HUES6 (cell line): ENCODE measurements around the gene NPHP1.

ENCODE experiments used
- H3K27ac ChIP-seq: 2 replicates; pipeline ENCODE4 v1.7.0; 2013; ENCODE audit warnings: low read depth, mild to moderate bottlenecking, low read length, inconsistent platforms
- H3K27me3 ChIP-seq: 2 replicates; pipeline ENCODE4 v1.6.1; 2013; ENCODE audit warnings: low read length; ENCODE audit not compliant: control insufficient read depth, insufficient read depth
- H3K36me3 ChIP-seq: 2 replicates; pipeline ENCODE4 v1.6.1; 2013; ENCODE audit warnings: low read length; ENCODE audit not compliant: control insufficient read depth, insufficient read depth
- H3K4me1 ChIP-seq: 2 replicates; pipeline ENCODE4 v1.6.1; 2013; ENCODE audit warnings: low read length; ENCODE audit not compliant: control insufficient read depth, insufficient read depth
- H3K4me3 ChIP-seq: 2 replicates; pipeline ENCODE4 v1.5.1; 2013; ENCODE audit warnings: low read depth, low read length
- H3K9ac ChIP-seq: one replicate; pipeline ENCODE4 v1.6.1; 2013; ENCODE audit warnings: mild to moderate bottlenecking, low read length
- H3K9me3 ChIP-seq: 2 replicates; pipeline ENCODE4 v1.6.1; 2013; ENCODE audit warnings: low read depth, low read length; ENCODE audit not compliant: control insufficient read depth, insufficient read depth

NPHP1 gene

GRCh38 chr2:110153416-110153815 lies 51.4 kb downstream of the NPHP1 start:
- Histone ChIP-seq H3K4me3 (no peak overlapping the region), H3K9me3 (peaks cover 22% of the 10 kb centered on the region), H3K27ac (no peak overlapping the region), H3K27me3 (no peaks in the 10 kb centered on the region), H3K36me3 (no peaks in the 10 kb centered on the region), H3K9ac (no peak overlapping the region), H3K4me1 (no peaks in the 10 kb centered on the region)

GRCh38 chr2:110152943-110153342 lies 51.9 kb downstream of the NPHP1 start:
- Histone ChIP-seq H3K4me1 (no peaks in the 10 kb centered on the region), H3K27ac (no peak overlapping the region), H3K9me3 (peaks cover 25% of the 10 kb centered on the region), H3K4me3 (no peak overlapping the region), H3K36me3 (no peaks in the 10 kb centered on the region), H3K27me3 (no peaks in the 10 kb centered on the region), H3K9ac (no peak overlapping the region)

GRCh38 chr2:110149330-110150220 lies 55.2 kb downstream of the NPHP1 start:
- no peak overlapping the region for H3K27ac ChIP-seq
- no peak overlapping the region for H3K4me3 ChIP-seq
- H3K4me1 ChIP-seq = no peaks in the 10 kb centered on the region
- H3K36me3 ChIP-seq = no peaks in the 10 kb centered on the region
- H3K9me3 ChIP-seq = peaks cover 10% of the 10 kb centered on the region
- no peak overlapping the region for H3K9ac ChIP-seq
- H3K27me3 ChIP-seq = no peaks in the 10 kb centered on the region

- H3K9ac ChIP-seq = no peak overlapping the region
- no peak overlapping the region for H3K4me3 ChIP-seq
- H3K9me3 ChIP-seq = peaks cover 4% of the 10 kb centered on the region
- H3K36me3 ChIP-seq = no peaks in the 10 kb centered on the region
- H3K27me3 ChIP-seq = no peaks in the 10 kb centered on the region
- H3K4me1 ChIP-seq = no peaks in the 10 kb centered on the region
- no peak overlapping the region for H3K27ac ChIP-seq
These were observed 57.9 kb downstream of the NPHP1 start for GRCh38 chr2:110146945-110147332.

- H3K27me3 ChIP-seq = no peaks in the 10 kb centered on the region
- no peak overlapping the region for H3K4me3 ChIP-seq
- H3K36me3 ChIP-seq = no peaks in the 10 kb centered on the region
- H3K9ac ChIP-seq = no peak overlapping the region
- H3K4me1 ChIP-seq = no peaks in the 10 kb centered on the region
- H3K9me3 ChIP-seq = peaks cover 4% of the 10 kb centered on the region
- no peak overlapping the region for H3K27ac ChIP-seq
These were observed 58.4 kb downstream of the NPHP1 start for GRCh38 chr2:110146183-110146944.

GRCh38 chr2:110143982-110144381 lies 60.8 kb downstream of the NPHP1 start:
- H3K9me3 ChIP-seq = peaks cover 4% of the 10 kb centered on the region
- H3K27ac ChIP-seq = no peak overlapping the region
- H3K27me3 ChIP-seq = no peaks in the 10 kb centered on the region
- no peaks in the 10 kb centered on the region for H3K36me3 ChIP-seq
- no peak overlapping the region for H3K9ac ChIP-seq
- no peaks in the 10 kb centered on the region for H3K4me1 ChIP-seq
- H3K4me3 ChIP-seq = no peak overlapping the region

GRCh38 chr2:110140401-110140800 lies 64.4 kb downstream of the NPHP1 start:
- H3K27ac ChIP-seq = no peak overlapping the region
- H3K9ac ChIP-seq = no peak overlapping the region
- no peaks in the 10 kb centered on the region for H3K36me3 ChIP-seq
- H3K27me3 ChIP-seq = no peaks in the 10 kb centered on the region
- H3K4me1 ChIP-seq = no peaks in the 10 kb centered on the region
- no peaks in the 10 kb centered on the region for H3K9me3 ChIP-seq
- no peak overlapping the region for H3K4me3 ChIP-seq

GRCh38 chr2:110134025-110134424 lies 70.8 kb downstream of the NPHP1 start:
- Histone ChIP-seq H3K27me3 (no peaks in the 10 kb centered on the region), H3K9ac (no peak overlapping the region), H3K9me3 (no peaks in the 10 kb centered on the region), H3K27ac (no peak overlapping the region), H3K4me3 (no peak overlapping the region), H3K36me3 (no peaks in the 10 kb centered on the region), H3K4me1 (no peaks in the 10 kb centered on the region)

GRCh38 chr2:110131166-110131565 lies 73.6 kb downstream of the NPHP1 start:
- Histone ChIP-seq H3K9ac (no peak overlapping the region), H3K9me3 (no peaks in the 10 kb centered on the region), H3K27ac (no peak overlapping the region), H3K4me3 (no peak overlapping the region), H3K27me3 (no peaks in the 10 kb centered on the region), H3K36me3 (no peaks in the 10 kb centered on the region), H3K4me1 (no peaks in the 10 kb centered on the region)

GRCh38 chr2:110130757-110131156 lies 74.1 kb downstream of the NPHP1 start:
- no peak overlapping the region for H3K9ac ChIP-seq
- H3K27me3 ChIP-seq = no peaks in the 10 kb centered on the region
- no peaks in the 10 kb centered on the region for H3K9me3 ChIP-seq
- no peak overlapping the region for H3K27ac ChIP-seq
- H3K4me3 ChIP-seq = no peak overlapping the region
- H3K36me3 ChIP-seq = no peaks in the 10 kb centered on the region
- H3K4me1 ChIP-seq = no peaks in the 10 kb centered on the region

GRCh38 chr2:110126906-110127305 lies 77.9 kb downstream of the NPHP1 start:
- Histone ChIP-seq H3K36me3 (no peaks in the 10 kb centered on the region), H3K4me3 (no peak overlapping the region)

More at GRCh38 chr2:110126906-110127305, 77.9 kb downstream of the NPHP1 start:
- H3K4me1 ChIP-seq = no peaks in the 10 kb centered on the region
- H3K9me3 ChIP-seq = no peaks in the 10 kb centered on the region
- no peak overlapping the region for H3K9ac ChIP-seq
- no peaks in the 10 kb centered on the region for H3K27me3 ChIP-seq
- H3K27ac ChIP-seq = no peak overlapping the region
